B cell (primary cell): ENCODE results near the gene PNPLA2.

Experiments
- EZH2 ChIP-seq: IDR thresholded peaks from 2 replicates; pipeline ENCODE4 v1.6.1; 2012; ENCODE audit warnings: borderline replicate concordance, low read depth, mild to moderate bottlenecking, moderate library complexity, low read length; ENCODE audit not compliant: insufficient read depth, poor library complexity, severe bottlenecking
- TF ChIP-seq, protein P1 (sequence below): fragments of 200-600 bp; IDR thresholded peaks from one replicate; pipeline ENCODE4 v1.8.0; 2022; ENCODE audit warnings: antibody characterized with exemption, mild to moderate bottlenecking

DNA sequence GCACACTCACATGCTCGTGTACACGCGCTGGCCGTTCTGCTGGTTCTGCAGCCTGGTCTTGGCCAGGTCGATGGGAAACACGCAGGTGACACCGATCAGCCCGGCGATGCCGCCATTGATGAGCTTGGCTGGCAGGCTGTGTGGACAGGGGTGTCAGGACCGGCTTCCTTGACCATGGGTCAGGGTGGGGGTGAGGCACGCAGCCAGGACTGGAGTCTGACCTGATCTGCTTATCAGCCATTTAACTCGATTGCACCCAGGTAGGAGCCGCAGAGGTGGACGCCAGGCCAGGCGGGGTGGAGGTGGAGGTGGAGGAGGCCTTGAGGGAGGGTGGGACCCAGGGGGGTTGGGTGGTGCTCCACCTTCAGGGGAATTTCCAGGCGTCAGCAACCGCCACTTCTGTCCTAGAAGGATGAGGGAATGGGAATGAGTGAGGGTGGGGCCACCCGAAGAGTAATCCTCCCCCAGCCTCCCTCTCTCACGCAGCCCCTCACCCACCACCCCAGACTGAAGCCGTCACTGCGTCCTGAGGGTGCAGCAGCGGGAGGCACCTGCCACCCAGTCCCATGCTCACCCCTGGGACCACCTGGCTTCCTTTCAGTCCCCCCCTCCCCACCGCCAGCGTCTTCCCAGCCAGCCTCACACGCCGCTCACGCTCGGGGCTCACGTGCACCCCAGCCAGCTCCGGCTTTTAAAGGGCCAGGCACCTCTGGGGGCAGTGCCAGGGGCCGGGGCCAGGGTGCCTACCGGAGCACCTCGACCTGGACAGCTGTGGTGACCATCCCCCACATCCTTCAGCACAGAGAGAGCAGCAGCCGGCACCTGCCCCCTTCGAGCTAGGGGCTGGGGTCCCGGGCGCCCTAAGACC lies 23.7 kb upstream of the PNPLA2 start:
- TF ChIP-seq, protein P1, sequence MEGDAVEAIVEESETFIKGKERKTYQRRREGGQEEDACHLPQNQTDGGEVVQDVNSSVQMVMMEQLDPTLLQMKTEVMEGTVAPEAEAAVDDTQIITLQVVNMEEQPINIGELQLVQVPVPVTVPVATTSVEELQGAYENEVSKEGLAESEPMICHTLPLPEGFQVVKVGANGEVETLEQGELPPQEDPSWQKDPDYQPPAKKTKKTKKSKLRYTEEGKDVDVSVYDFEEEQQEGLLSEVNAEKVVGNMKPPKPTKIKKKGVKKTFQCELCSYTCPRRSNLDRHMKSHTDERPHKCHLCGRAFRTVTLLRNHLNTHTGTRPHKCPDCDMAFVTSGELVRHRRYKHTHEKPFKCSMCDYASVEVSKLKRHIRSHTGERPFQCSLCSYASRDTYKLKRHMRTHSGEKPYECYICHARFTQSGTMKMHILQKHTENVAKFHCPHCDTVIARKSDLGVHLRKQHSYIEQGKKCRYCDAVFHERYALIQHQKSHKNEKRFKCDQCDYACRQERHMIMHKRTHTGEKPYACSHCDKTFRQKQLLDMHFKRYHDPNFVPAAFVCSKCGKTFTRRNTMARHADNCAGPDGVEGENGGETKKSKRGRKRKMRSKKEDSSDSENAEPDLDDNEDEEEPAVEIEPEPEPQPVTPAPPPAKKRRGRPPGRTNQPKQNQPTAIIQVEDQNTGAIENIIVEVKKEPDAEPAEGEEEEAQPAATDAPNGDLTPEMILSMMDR: no peak
- TF ChIP-seq EZH2: no peak
